ENCODE data around the gene TBX10. TPM values are rescaled to one million over a fixed set of nuclear protein-coding genes. Genes with fewer than 3 reads are reported as not detected.
"Not testable (repeated sequence)": the region's sequence is repeated elsewhere in the genome, so short reads cannot be mapped to it uniquely, and the experiment has no call there.

Gene TBX10
- total and polyA plus RNA-seq, 2 experiments from 2014 or later = not detected

DNA sequence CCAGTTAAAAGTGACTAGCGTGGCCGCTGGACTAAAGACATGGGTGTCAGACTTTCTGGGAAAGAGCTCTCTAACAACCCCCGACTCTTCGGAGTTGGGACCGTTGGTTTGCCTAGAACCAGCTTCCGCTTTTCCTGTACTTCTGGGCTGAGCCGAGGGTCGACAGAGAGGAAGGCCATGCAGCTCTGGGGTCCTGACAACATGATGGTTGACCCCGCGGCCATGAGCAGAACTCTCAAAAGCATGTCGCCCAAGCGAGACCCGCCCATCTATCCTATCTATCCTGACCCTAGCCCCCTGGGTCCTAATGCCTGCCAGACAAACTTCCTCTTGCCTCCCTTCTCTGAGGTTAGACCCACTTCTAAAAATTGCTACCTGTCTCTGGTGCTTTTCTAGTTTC, 18.9 kb downstream of the TBX10 start:
- H3K9ac ChIP-seq; DNase-seq; H3K27ac ChIP-seq; H3K4me3 ChIP-seq; H2AFZ ChIP-seq; H4K20me1 ChIP-seq (ENCODE audit: insufficient read depth); H3K79me2 ChIP-seq (ENCODE audit: insufficient read depth); H3K36me3 ChIP-seq (ENCODE audit: low read depth); H3K4me1 ChIP-seq (ENCODE audit: insufficient read depth); H3K9me2 ChIP-seq (ENCODE audit: insufficient read depth); H3K9me3 ChIP-seq (ENCODE audit: low read depth); H3K4me2 ChIP-seq (ENCODE audit: unreplicated experiment); H3F3A ChIP-seq (ENCODE audit: insufficient read depth); in situ Hi-C loops (cut with MboI): not testable (repeated sequence)
- peaks cover 21% of the 10 kb centered on the region for H3K27me3 ChIP-seq (replicated peaks; ENCODE audit: insufficient read depth)
- 56 to 61% methylated on average over 13 of the region's 13 CpGs for WGBS, 2 experiments (ENCODE audit: low coverage in 1 of 2, low lambda C conversion rate in 2 of 2, missing lambda C conversion rate in 2 of 2)

DNA sequence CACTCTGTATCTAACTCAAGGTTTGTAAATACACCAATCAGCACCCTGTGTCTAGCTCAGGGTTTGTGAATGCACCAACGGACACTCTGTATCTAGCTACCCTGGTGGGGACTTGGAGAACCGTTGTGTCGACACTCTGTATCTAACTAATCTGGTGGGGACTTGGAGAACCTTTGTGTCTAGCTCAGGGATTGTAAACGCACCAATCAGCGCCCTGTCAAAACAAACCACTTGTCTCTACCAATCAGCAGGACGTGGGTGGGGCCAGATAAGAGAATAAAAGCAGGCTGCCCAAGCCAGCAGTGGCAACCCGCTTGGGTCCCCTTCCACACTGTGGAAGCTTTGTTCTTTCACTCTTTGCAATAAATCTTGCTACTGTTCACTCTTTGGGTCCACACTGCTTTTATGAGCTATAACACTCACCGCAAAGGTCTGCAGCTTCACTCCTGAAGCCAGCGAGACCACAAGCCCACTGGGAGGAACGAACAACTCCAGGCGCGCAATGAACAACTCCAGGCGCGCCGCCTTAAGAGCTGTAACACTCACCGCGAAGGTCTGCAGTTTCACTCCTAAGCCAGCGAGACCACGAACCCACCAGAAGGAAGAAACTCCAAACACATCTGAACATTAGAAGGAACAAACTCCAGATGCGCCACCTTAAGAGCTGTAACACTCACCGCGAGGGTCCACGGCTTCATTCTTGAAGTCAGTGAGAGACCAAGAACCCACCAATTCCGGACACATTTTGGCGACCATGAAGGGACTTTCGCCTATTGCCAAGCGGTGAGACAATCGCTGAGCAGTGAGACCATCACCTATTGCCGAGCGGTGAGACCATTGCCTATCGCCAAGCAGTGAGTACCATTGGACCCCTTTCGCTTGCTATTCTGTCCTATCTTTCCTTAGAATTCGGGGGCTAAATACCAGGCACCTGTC, 19.6 kb downstream of the TBX10 start:
- H3K4me3 ChIP-seq = not testable (repeated sequence)
- WGBS, 2 experiments (ENCODE audit: low coverage in 1 of 2, low lambda C conversion rate in 2 of 2, missing lambda C conversion rate in 2 of 2) = 84 to 85% methylated on average over 33 of the region's 33 CpGs

DNA sequence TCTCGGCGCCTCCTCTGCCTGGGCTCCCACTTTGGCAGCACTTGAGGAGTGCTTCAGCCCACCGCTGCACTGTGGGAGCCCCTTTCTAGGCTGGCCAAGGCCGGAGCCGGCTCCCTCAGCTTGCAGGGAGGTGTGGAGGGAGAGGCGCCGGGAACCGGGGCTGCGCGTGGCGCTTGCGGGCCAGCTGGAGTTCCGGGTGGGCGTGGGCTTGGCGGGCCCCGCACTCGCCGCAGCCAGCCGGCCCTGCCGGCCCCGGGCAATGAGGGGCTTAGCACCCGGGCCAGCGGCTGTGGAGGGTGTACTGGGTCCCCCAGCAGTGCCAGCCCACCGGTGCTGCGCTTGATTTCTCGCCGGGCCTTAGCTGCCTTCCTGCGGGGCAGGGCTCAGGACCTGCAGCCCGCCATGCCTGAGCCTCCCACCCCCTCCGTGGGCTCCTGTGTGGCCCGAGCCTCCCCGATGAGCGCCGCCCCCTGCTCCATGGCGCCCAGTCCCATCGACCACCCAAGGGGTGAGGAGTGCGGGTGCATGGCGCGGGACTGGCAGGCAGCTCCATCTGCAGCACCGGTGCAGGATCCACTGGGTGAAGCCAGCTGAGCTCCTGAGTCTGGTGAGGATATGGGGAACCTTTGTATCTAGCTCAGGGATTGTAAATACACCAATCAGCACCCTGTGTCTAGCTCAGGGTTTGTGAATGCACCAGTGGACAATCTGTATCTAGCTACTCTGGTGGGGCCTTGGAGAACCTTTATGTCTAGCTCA, 20.5 kb downstream of the TBX10 start:
- H3K79me2 ChIP-seq (ENCODE audit: insufficient read depth); H3K4me2 ChIP-seq (ENCODE audit: unreplicated experiment); H4K20me1 ChIP-seq (ENCODE audit: insufficient read depth); H3K36me3 ChIP-seq (ENCODE audit: low read depth); H3F3A ChIP-seq (ENCODE audit: insufficient read depth); H3K27ac ChIP-seq; in situ Hi-C loops (cut with MboI); H3K9ac ChIP-seq; DNase-seq; H3K9me2 ChIP-seq (ENCODE audit: insufficient read depth); H3K4me3 ChIP-seq; H3K9me3 ChIP-seq (ENCODE audit: low read depth); H2AFZ ChIP-seq; H3K4me1 ChIP-seq (ENCODE audit: insufficient read depth): not testable (repeated sequence)
- peaks cover 22% of the 10 kb centered on the region for H3K27me3 ChIP-seq (replicated peaks; ENCODE audit: insufficient read depth)
- WGBS, 2 experiments (ENCODE audit: low coverage in 1 of 2, low lambda C conversion rate in 2 of 2, missing lambda C conversion rate in 2 of 2) = 80 to 83% methylated on average over 31 to 40 of the region's 40 CpGs

More for the DNA sequence above, 19.6 kb downstream of the TBX10 start:
- in situ Hi-C loops (cut with MboI); H3K79me2 ChIP-seq (ENCODE audit: insufficient read depth); H3K9ac ChIP-seq; H3K9me2 ChIP-seq (ENCODE audit: insufficient read depth); DNase-seq; H3K4me2 ChIP-seq (ENCODE audit: unreplicated experiment); H3K36me3 ChIP-seq (ENCODE audit: low read depth); H3K27ac ChIP-seq; H4K20me1 ChIP-seq (ENCODE audit: insufficient read depth); H2AFZ ChIP-seq; H3F3A ChIP-seq (ENCODE audit: insufficient read depth); H3K4me1 ChIP-seq (ENCODE audit: insufficient read depth); H3K9me3 ChIP-seq (ENCODE audit: low read depth): not testable (repeated sequence)
- H3K27me3 ChIP-seq (replicated peaks; ENCODE audit: insufficient read depth) = peaks cover 22% of the 10 kb centered on the region

DNA sequence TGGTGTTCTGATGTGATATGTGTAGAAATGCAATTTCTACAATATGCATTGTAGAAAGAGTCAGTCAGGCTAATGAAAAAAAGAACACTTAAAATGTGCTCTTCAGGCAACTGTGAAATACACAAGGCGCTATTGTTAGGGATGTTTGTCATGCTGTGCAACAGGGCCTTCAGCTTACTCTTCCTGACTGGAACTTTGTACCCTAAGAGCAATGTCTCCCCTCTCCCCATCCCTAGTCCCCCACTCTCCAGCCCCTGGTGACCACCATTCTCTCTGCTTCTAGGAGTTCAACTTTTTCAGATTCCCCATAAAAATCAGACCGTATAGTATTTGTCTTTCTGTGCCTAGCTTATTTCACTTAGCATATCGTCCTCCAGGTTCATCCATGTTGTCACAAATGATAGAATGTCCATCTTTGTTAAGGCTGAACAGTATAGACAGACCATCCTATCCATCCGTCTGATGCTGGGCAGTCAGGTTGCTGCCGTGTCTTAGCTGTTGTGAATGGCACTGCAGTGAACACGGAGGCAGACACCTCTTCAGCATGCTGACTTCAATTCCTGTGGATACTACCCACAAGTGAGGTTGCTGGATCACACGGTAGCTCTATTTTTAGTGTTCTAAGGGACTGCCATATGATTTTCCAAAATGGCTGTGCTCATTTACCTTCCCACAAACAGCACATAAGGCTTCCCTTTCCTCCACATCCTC, 22.2 kb downstream of the TBX10 start:
- peaks cover 22% of the 10 kb centered on the region for H3K27me3 ChIP-seq (replicated peaks; ENCODE audit: insufficient read depth)
- no peak for DNase-seq
- H3K9ac ChIP-seq = no peak overlapping the region
- H3F3A ChIP-seq (ENCODE audit: insufficient read depth) = no peaks in the 10 kb centered on the region
- H3K9me3 ChIP-seq (ENCODE audit: low read depth) = no peaks in the 10 kb centered on the region
- no peak overlapping the region for H3K4me3 ChIP-seq
- H3K36me3 ChIP-seq (ENCODE audit: low read depth) = no peaks in the 10 kb centered on the region
- no peak overlapping the region for H3K4me2 ChIP-seq (ENCODE audit: unreplicated experiment)
- H2AFZ ChIP-seq = no peak overlapping the region
- H3K27ac ChIP-seq = no peak overlapping the region
- H3K79me2 ChIP-seq (ENCODE audit: insufficient read depth) = no peaks in the 10 kb centered on the region
- no peaks in the 10 kb centered on the region for H3K4me1 ChIP-seq (ENCODE audit: insufficient read depth)
- WGBS, 2 experiments (ENCODE audit: low coverage in 1 of 2, low lambda C conversion rate in 2 of 2, missing lambda C conversion rate in 2 of 2) = 56 to 63% methylated on average over 7 of the region's 7 CpGs
- in situ Hi-C loops (cut with MboI) = no loop called here
- no peaks in the 10 kb centered on the region for H3K9me2 ChIP-seq (ENCODE audit: insufficient read depth)
- no peaks in the 10 kb centered on the region for H4K20me1 ChIP-seq (ENCODE audit: insufficient read depth)
- no peak for TF ChIP-seq EZH2phosphoT487 (IDR thresholded peaks at IDR 0.05; ENCODE audit: insufficient read depth, low read depth)
- no peak for TF ChIP-seq EZH2 (IDR thresholded peaks at IDR 0.05; ENCODE audit: insufficient read depth, poor library complexity, severe bottlenecking)
